C4-2B (cell line): Measurements from ENCODE around the gene HS1BP3.

Experiments
- ZFX ChIP-seq: fragments of 450-650 bp; IDR thresholded peaks from 2 replicates; pipeline ENCODE4 v1.6.1; 2017
- TF ChIP-seq, protein P1 (sequence below): fragments of 450-650 bp; conservative IDR thresholded peaks from 2 replicates; pipeline ENCODE4 v1.5.1; 2017; ENCODE audit warnings: mild to moderate bottlenecking

DNA sequence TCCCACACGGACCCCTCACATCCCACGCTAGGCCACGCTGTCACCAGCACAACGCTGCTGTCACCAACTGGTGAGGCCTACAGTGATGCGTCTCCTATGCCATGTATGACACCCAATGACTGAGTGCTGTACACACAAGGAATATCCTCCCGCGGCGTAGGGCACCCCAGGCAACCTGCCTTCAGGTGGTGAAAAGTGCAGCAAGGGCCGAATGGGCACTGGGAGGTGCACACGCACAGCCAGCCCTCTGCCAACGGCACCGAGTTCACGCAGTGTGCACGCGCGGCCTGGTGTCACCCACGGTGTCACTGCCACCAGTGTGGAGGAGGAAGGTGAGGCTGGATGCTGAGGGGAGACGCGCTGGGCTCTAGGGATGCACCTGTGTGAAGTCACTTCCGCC is 4.5 kb downstream of the HS1BP3 start:
- TF ChIP-seq, protein P1, sequence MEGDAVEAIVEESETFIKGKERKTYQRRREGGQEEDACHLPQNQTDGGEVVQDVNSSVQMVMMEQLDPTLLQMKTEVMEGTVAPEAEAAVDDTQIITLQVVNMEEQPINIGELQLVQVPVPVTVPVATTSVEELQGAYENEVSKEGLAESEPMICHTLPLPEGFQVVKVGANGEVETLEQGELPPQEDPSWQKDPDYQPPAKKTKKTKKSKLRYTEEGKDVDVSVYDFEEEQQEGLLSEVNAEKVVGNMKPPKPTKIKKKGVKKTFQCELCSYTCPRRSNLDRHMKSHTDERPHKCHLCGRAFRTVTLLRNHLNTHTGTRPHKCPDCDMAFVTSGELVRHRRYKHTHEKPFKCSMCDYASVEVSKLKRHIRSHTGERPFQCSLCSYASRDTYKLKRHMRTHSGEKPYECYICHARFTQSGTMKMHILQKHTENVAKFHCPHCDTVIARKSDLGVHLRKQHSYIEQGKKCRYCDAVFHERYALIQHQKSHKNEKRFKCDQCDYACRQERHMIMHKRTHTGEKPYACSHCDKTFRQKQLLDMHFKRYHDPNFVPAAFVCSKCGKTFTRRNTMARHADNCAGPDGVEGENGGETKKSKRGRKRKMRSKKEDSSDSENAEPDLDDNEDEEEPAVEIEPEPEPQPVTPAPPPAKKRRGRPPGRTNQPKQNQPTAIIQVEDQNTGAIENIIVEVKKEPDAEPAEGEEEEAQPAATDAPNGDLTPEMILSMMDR: no peak
- TF ChIP-seq ZFX: no peak
